GM12872 (cell line): ENCODE results near the gene CHRND.

Experiments used
- CTCF ChIP-seq: IDR thresholded peaks from 3 replicates; pipeline ENCODE4 v1.5.1; 2011; ENCODE audit warnings: low read depth, mild to moderate bottlenecking, low read length, moderate library complexity; ENCODE audit not compliant: insufficient read depth

Gene CHRND

DNA sequence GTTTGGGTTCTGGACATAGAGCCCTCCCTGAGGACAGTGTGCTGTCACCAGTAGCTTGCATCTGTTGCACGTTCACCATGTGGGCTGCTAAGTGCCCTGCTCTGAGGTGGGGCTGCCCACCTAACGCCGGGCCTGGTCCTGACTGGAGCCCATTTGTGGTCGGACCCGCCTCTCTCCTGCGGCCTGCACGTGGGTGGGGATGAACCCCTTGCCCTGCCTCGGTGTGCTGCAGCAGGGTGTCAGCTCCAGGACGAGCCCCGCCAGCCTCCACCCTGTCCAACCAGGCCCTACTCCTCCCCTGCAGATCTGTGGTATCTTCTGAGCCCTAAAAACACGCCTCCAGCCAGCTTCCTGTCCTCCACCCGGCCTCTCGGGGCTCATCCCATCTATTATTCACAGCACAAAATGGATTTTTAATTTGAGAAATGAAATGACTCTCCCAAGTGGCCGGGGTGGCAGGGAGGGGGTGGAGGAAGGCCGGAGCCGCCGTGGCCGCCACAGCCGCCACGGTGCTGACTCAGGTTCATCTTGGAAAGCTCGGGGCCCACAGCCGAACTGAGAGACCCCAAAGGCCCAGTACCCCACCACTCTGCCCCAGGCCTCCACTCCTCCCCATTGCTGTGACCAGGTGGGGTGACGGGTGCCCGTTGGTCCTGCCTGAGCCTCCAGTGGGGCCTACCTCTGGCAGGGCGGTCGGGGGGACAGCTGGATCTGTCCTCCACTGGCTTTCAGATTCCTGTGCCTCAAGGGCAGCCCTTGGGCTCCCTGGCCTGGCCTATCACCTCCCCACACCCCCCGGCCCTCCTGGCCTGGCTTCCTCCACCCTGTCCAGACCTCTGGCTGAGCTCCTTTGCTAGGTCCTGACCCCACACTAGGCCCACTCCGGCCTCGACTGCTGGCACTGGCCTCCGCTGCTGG is 35.5 kb upstream of the CHRND start:
- TF ChIP-seq CTCF = no peak

GRCh38 chr2:232491139-232491780 is 34.7 kb upstream of the CHRND start:
- no peak for TF ChIP-seq CTCF

GRCh38 chr2:232492236-232492848 is 33.6 kb upstream of the CHRND start:
- TF ChIP-seq CTCF = no peak

DNA sequence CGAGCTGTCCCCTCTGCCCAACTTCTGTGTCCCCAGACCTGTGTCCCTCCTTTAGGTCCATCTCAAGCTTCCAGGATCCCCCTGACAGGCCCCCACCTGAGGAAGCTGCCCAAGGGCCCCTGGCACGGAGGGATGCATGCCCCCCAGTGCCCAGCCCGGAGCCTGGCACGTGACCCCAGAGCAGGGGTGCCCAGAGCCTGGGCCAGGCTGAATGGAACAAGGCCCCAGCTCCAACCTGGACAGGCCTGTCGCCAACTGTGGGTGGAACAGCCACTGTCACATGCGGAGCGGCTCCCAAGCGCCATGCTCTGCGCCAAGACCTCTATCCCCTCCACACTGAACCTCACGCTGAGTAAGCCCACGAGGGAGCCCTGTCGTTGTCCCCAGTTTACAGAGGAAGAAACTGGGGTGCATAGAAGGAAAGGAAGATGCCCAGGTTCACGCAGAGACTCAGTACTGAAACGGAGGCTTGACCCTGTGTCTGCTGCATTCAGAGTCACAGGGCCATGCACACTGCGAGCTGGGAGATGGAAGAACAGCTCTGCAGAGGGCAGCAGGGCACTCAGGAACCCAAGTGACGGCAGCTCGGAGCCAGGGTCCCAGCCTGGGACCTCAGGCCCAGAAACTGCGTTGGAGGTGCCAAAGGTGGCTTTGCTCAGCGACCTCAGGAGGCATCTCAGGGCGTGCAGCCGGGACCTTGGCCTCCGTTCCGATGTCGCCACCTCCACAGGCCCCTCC is 32.8 kb upstream of the CHRND start:
- no peak for TF ChIP-seq CTCF

DNA sequence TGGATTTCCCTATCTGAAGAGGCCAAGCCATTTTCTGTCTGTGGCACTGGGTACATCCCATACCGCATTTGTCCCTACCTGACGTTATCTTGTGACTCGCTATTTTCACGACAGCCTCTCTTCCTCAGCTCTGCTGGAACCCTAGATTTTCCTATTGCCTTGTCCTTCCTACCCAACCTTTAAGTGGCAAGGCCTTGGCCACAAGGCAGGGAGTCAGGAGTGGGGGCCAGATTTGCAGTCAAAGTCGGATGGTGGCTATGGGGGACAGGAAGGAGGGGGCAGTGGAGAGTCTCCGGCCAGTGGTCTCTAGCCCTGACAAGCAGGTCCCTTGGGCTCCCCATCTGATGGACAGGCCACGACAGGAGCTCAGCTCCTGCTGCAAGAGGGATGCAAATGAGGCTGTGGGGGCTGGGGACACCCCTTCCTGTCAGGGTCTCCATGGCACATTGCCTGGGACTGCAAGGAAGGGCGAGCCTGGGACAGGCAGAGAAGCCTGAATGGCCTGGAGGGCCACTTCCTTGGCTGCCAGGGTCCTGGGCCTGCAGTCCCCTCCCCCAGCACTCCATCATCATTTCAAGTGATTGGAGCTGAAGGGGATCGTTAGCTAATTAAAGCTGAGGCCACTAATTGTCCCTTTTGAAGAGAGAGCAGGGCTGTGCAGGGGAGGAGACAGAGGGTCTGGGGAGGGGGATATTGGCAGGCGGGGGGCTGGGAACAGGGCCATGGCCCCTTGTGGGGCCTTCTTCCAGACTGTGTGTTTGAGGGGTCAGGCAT is 32.1 kb upstream of the CHRND start:
- TF ChIP-seq CTCF = no peak

- TF ChIP-seq CTCF = no peak
Measured at GRCh38 chr2:232494542-232494941, 31.4 kb upstream of the CHRND start.
